ENCODE data around the gene FAM83C. TPM values are rescaled to one million over a fixed set of nuclear protein-coding genes. Genes with fewer than 3 reads are reported as not detected.

Gene FAM83C
- total RNA-seq, 1 experiment from 2014 or later: not detected

DNA sequence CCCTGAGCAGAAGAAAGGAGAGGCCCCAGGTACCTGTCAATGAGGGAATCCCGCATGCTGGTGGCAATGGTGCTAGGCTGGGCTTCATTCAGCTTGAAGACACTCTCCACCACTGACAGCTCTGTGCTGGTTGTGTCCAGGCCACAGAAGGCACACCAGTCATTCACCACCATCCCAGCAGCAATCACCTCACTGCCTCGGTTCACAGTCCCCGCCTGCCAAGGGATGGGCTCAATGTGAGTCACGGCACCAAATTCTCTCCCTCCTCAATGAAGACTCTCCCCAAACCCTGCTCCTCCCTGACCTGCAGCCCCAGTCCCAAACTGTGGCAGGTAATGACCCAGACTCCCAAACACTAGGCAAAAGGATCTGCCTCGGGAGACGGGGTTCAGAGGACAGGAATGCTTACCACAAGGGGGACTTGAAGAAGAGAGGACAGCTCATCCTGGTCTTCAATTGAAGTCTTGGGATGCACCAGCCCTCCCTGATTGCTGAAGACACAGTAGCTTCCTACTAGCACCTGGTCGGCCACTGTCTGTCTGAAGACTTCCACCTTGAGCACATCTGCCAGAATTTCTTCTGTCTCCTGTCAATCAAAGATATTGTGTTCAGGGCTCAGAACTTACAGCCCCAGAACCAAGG is 12.6 kb downstream of the FAM83C start:
- Histone ChIP-seq H2AFZ (ENCODE audit: low read depth, low read length, poor library complexity, severe bottlenecking) (no peak overlapping the region), H3K4me1 (ENCODE audit: control insufficient read depth in 1 of 2, insufficient read depth in 2 of 2, low read length in 2 of 2) (peaks cover 11 to 35% of the 10 kb centered on the region in 2 experiments; a peak in 3 of 4 replicates), H3K36me3 (ENCODE audit: control insufficient read depth in 1 of 2, insufficient read depth in 2 of 2, low read length in 2 of 2) (peaks cover 21 to 50% of the 10 kb centered on the region in 2 experiments), H3K4me3 (replicated peaks in 1 of 2; ENCODE audit: low read depth in 1 of 2, low read length in 2 of 2) (no peak overlapping the region), H3K27ac (ENCODE audit: low read depth, low read length) (peak overlapping the region; percentile 53; the same call in 1 of the 2 replicates), H3K27me3 (ENCODE audit: insufficient read depth, low read length) (no peaks in the 10 kb centered on the region), H3K79me2 (ENCODE audit: insufficient read depth, low read length) (peaks cover 74% of the 10 kb centered on the region), H3K9me3 (ENCODE audit: control insufficient read depth in 1 of 2, insufficient read depth in 1 of 2, low read depth in 1 of 2, low read length in 2 of 2) (no peaks in the 10 kb centered on the region), H4K20me1 (ENCODE audit: insufficient read depth) (no peaks in the 10 kb centered on the region), H3K4me2 (ENCODE audit: low read length) (no peak overlapping the region), H3K9ac (ENCODE audit: low read length) (0 out of 2 replicates have a peak overlapping the region, but pooled peaks have one; percentile 1), H3K9me2 (ENCODE audit: insufficient read depth) (no peaks in the 10 kb centered on the region)
- ATAC-seq: no peak
- no peak for DNase-seq (ENCODE audit: low read depth, low spot score)
- TF ChIP-seq POLR2A (IDR thresholded peaks at IDR 0.05; ENCODE audit: borderline replicate concordance, extremely low read depth, insufficient read depth, insufficient read length) (no peak), CEBPB (IDR thresholded peaks at IDR 0.05; ENCODE audit: low read depth) (no peak), SRF (IDR thresholded peaks at IDR 0.05; ENCODE audit: low read depth) (no peak), TCF7L2 (IDR thresholded peaks at IDR 0.05; ENCODE audit: borderline replicate concordance, extremely low read depth, insufficient read depth, insufficient read length) (no peak), YY1 (IDR thresholded peaks at IDR 0.05; ENCODE audit: extremely low read depth, insufficient replicate concordance, low read depth, low read length) (no peak), FOSL1 (IDR thresholded peaks at IDR 0.05; ENCODE audit: low read depth) (no peak)
- TF ChIP-seq, protein P1, sequence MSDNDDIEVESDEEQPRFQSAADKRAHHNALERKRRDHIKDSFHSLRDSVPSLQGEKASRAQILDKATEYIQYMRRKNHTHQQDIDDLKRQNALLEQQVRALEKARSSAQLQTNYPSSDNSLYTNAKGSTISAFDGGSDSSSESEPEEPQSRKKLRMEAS (IDR thresholded peaks at IDR 0.05): no peak
- ChIA-PET POLR2A (no interaction called here), CTCF (no interaction called here), RAD21 (ENCODE audit: low non-redundant PET in 1 of 2, low total read pairs in 2 of 2, uncharacterized antibody in 2 of 2, unreplicated experiment in 2 of 2) (no interaction called here)
- BruUV-seq (replicated peaks): no TSS peak
- intact Hi-C loops (cut with micrococcal nuclease): no loop called here

DNA sequence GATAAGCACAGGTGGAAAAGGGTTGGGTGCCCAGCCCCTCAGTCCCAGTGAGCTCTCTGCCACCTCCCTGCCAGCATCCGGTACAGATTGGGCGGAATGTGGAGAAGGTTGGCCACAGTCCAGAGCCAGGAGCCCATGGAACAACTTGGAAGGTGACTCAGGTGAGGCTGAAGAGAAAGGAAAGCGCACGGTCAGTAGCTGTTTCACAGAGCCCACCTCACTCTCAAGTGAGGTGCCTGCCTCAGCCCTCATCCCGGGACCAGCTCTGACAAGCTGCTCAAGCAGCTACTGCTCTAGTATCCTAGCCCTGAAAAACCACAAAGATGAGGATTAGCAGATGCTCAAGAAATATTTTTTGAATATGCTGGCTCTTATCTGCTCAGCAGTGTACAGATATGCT is 13.2 kb downstream of the FAM83C start:
- Histone ChIP-seq H3K9me2 (ENCODE audit: insufficient read depth) (no peaks in the 10 kb centered on the region), H3K27ac (ENCODE audit: low read depth, low read length) (peak overlapping the region; percentile 53), H2AFZ (ENCODE audit: low read depth, low read length, poor library complexity, severe bottlenecking) (no peak overlapping the region), H3K4me2 (ENCODE audit: low read length) (no peak overlapping the region), H3K9me3 (ENCODE audit: control insufficient read depth in 1 of 2, insufficient read depth in 1 of 2, low read depth in 1 of 2, low read length in 2 of 2) (no peaks in the 10 kb centered on the region), H4K20me1 (ENCODE audit: insufficient read depth) (no peaks in the 10 kb centered on the region), H3K9ac (ENCODE audit: low read length) (0 out of 2 replicates have a peak overlapping the region, but pooled peaks have one; percentile 80), H3K79me2 (ENCODE audit: insufficient read depth, low read length) (peaks cover 69% of the 10 kb centered on the region), H3K27me3 (ENCODE audit: insufficient read depth, low read length) (no peaks in the 10 kb centered on the region), H3K4me1 (ENCODE audit: control insufficient read depth in 1 of 2, insufficient read depth in 2 of 2, low read length in 2 of 2) (peaks cover 11 to 35% of the 10 kb centered on the region in 2 experiments; a peak in 3 of 4 replicates), H3K4me3 (replicated peaks in 1 of 2; ENCODE audit: low read depth in 1 of 2, low read length in 2 of 2) (no peak overlapping the region), H3K36me3 (ENCODE audit: control insufficient read depth in 1 of 2, insufficient read depth in 2 of 2, low read length in 2 of 2) (peaks cover 21 to 50% of the 10 kb centered on the region in 2 experiments)
- no TSS peak for BruUV-seq (replicated peaks)
- RAD21 ChIA-PET (ENCODE audit: low non-redundant PET in 1 of 2, low total read pairs in 2 of 2, uncharacterized antibody in 2 of 2, unreplicated experiment in 2 of 2): no interaction called here
- CTCF ChIA-PET: interaction anchor here (2.2 kb wide), 1 partner anchor 134 kb away, joined by 13 read pairs; no protein-coding TSS in a partner anchor
- intact Hi-C loops (cut with micrococcal nuclease): no loop called here
- DNase-seq (ENCODE audit: low read depth, low spot score): no peak
- ATAC-seq: no peak
- no peak for TF ChIP-seq RAD21 (IDR thresholded peaks at IDR 0.05; ENCODE audit: low read depth)
- TF ChIP-seq CEBPB (IDR thresholded peaks at IDR 0.05; ENCODE audit: low read depth): no peak
- POLR2A ChIA-PET: no interaction called here
